Fibroblast of upper back skin (primary cell): ENCODE measurements around the gene WHRN.

Experiments used
- DNase-seq: peaks from one replicate; pipeline ENCODE4 v3.0.0-alpha.2; 2013

The WHRN gene

GRCh38 chr9:114513055-114513958 is 8.0 kb upstream of the WHRN start:
- no peak for DNase-seq

- no peak for DNase-seq
Observed at GRCh38 chr9:114511978-114512874, 7.0 kb upstream of the WHRN start.

GRCh38 chr9:114507726-114508125 is 2.5 kb upstream of the WHRN start:
- DNase-seq = no peak

GRCh38 chr9:114506082-114506390 is 763 bp upstream of the WHRN start:
- DNase-seq = no peak

GRCh38 chr9:114504341-114505186 is 709 bp downstream of the WHRN start:
- DNase-seq = no peak

- DNase-seq = no peak
Observed at GRCh38 chr9:114503522-114504340, 1.5 kb downstream of the WHRN start.

- no peak for DNase-seq
Observed at GRCh38 chr9:114503009-114503408, 2.3 kb downstream of the WHRN start.

GRCh38 chr9:114501796-114502682 is 3.2 kb downstream of the WHRN start:
- no peak for DNase-seq

GRCh38 chr9:114500697-114501292 is 4.5 kb downstream of the WHRN start:
- no peak for DNase-seq

GRCh38 chr9:114499941-114500696 is 5.2 kb downstream of the WHRN start:
- DNase-seq = no peak

- no peak for DNase-seq
Observed at GRCh38 chr9:114499528-114499927, 5.7 kb downstream of the WHRN start.

GRCh38 chr9:114497727-114498382 is 7.4 kb downstream of the WHRN start:
- DNase-seq = no peak

- DNase-seq = no peak
Observed at GRCh38 chr9:114497236-114497635, 8.0 kb downstream of the WHRN start.

- no peak for DNase-seq
Observed at GRCh38 chr9:114496011-114496410, 9.3 kb downstream of the WHRN start.

- no peak for DNase-seq
Observed at GRCh38 chr9:114494776-114495569, 10.3 kb downstream of the WHRN start.

GRCh38 chr9:114493521-114494184 is 11.6 kb downstream of the WHRN start:
- DNase-seq = no peak

- DNase-seq = no peak
Observed at GRCh38 chr9:114492991-114493390, 12.3 kb downstream of the WHRN start.
